ENCODE data around the gene CAV3. TPM values are rescaled to one million over a fixed set of nuclear protein-coding genes. Genes with fewer than 3 reads are reported as not detected.

Gene CAV3
- total and polyA plus RNA-seq, 2 experiments from 2014 or later = not detected

- DNase-seq (ENCODE audit: low spot score) = no peak
- Histone ChIP-seq H3K4me3 (no peak overlapping the region), H3K79me2 (replicated peaks; ENCODE audit: insufficient read depth) (no peaks in the 10 kb centered on the region), H3K27me3 (ENCODE audit: insufficient read depth) (no peaks in the 10 kb centered on the region), H3K4me2 (no peak overlapping the region), H3K9me2 (ENCODE audit: insufficient read depth) (no peaks in the 10 kb centered on the region), H3F3A (replicated peaks; ENCODE audit: low read depth) (no peaks in the 10 kb centered on the region), H3K27ac (ENCODE audit: low read depth) (no peak overlapping the region), H3K36me3 (ENCODE audit: insufficient read depth) (no peaks in the 10 kb centered on the region), H4K20me1 (replicated peaks; ENCODE audit: insufficient read depth) (no peaks in the 10 kb centered on the region; the same call in 1 of the 2 replicates), H2AFZ (no peak overlapping the region), H3K4me1 (ENCODE audit: insufficient read depth) (peaks cover 17% of the 10 kb centered on the region)
- H3K9me3 Mint-ChIP-seq = no peaks in the 10 kb centered on the region; the same call in 2 of the 3 replicates
- ATAC-seq = no peak
- no peak for TF ChIP-seq CTCF (conservative IDR thresholded peaks at IDR 0.05; ENCODE audit: low read depth in 2 of 2)
- no peak for TF ChIP-seq JUNB (IDR thresholded peaks at IDR 0.05; ENCODE audit: unreplicated experiment)
- no peak for TF ChIP-seq NANOG (IDR thresholded peaks at IDR 0.05; ENCODE audit: borderline replicate concordance)
- TF ChIP-seq STAT1 (IDR thresholded peaks at IDR 0.05; ENCODE audit: unreplicated experiment) = no peak
- no peak for TF ChIP-seq CREB1 (CRISPR knock-in tag; IDR thresholded peaks at IDR 0.05; ENCODE audit: low read depth)
- no peak for TF ChIP-seq ZNF331 (CRISPR knock-in tag; IDR thresholded peaks at IDR 0.05; ENCODE audit: low read depth)
- no peak for TF ChIP-seq POLR2AphosphoS5 (IDR thresholded peaks at IDR 0.05; ENCODE audit: low read depth)
- TF ChIP-seq ETS1 (IDR thresholded peaks at IDR 0.05) = no peak
- no peak for TF ChIP-seq ZNF114 (CRISPR knock-in tag; IDR thresholded peaks at IDR 0.05)
- no peak for TF ChIP-seq EZH2 (IDR thresholded peaks at IDR 0.05; ENCODE audit: low read depth, unreplicated experiment)
- no peak for TF ChIP-seq EZH2phosphoT487 (IDR thresholded peaks at IDR 0.05; ENCODE audit: unreplicated experiment)
- no peak for TF ChIP-seq REST (IDR thresholded peaks at IDR 0.05; ENCODE audit: unreplicated experiment)
- TF ChIP-seq ZNF462 (CRISPR knock-in tag; IDR thresholded peaks at IDR 0.05) = no peak
- H3K4me3 Mint-ChIP-seq = no peak overlapping the region
- peaks cover 3% of the 10 kb centered on the region for H3K27me3 Mint-ChIP-seq (ENCODE audit: insufficient read depth, low read depth, poor library complexity)
- no peak overlapping the region for H3K27ac Mint-ChIP-seq
- H3K4me1 Mint-ChIP-seq = peaks cover 3% of the 10 kb centered on the region; the same call in 2 of the 3 replicates
- H3K36me3 Mint-ChIP-seq (ENCODE audit: low read depth) = no peaks in the 10 kb centered on the region
These were observed 46.7 kb downstream of the CAV3 start for GRCh38 chr3:8780279-8780678.

Data from GM23338 (cell line).